ENCODE results near the gene DOCK2.
"Not testable (repeated sequence)": the region's sequence is repeated elsewhere in the genome, so short reads cannot be mapped to it uniquely, and the experiment has no call there.

Gene DOCK2

GRCh38 chr5:169913479-169913878 is 276.4 kb downstream of the DOCK2 start:
- no peak for DNase-seq

- no peak for DNase-seq
Observed at GRCh38 chr5:169914766-169915165, 277.7 kb downstream of the DOCK2 start.

GRCh38 chr5:169917500-169917899 is 280.4 kb downstream of the DOCK2 start:
- no peak for DNase-seq

- DNase-seq: no peak
Observed at GRCh38 chr5:169918228-169918627, 281.2 kb downstream of the DOCK2 start.

- DNase-seq: no peak
Observed at GRCh38 chr5:169920474-169920873, 283.4 kb downstream of the DOCK2 start.

- DNase-seq: no peak
Observed at GRCh38 chr5:169921384-169921783, 284.3 kb downstream of the DOCK2 start.

GRCh38 chr5:169921949-169922348 is 284.9 kb downstream of the DOCK2 start:
- no peak for DNase-seq

GRCh38 chr5:169922474-169922873 is 285.4 kb downstream of the DOCK2 start:
- no peak for DNase-seq

GRCh38 chr5:169923988-169924387 is 286.9 kb downstream of the DOCK2 start:
- DNase-seq: no peak

GRCh38 chr5:169933127-169933526 is 296.1 kb downstream of the DOCK2 start:
- DNase-seq: no peak

GRCh38 chr5:169933616-169934015 is 296.5 kb downstream of the DOCK2 start:
- DNase-seq: no peak

GRCh38 chr5:169934990-169935389 is 297.9 kb downstream of the DOCK2 start:
- no peak for DNase-seq

GRCh38 chr5:169935762-169936161 is 298.7 kb downstream of the DOCK2 start:
- no peak for DNase-seq

- DNase-seq: no peak
Observed at GRCh38 chr5:169938439-169938838, 301.4 kb downstream of the DOCK2 start.

- no peak for DNase-seq
Observed at GRCh38 chr5:169939731-169940130, 302.7 kb downstream of the DOCK2 start.

GRCh38 chr5:169941542-169941941 is 304.5 kb downstream of the DOCK2 start:
- DNase-seq: no peak

GRCh38 chr5:169942181-169942580 is 305.1 kb downstream of the DOCK2 start:
- DNase-seq: no peak

- no peak for DNase-seq
Observed at GRCh38 chr5:169943026-169943425, 306.0 kb downstream of the DOCK2 start.

- DNase-seq: no peak
Observed at GRCh38 chr5:169944115-169944514, 307.0 kb downstream of the DOCK2 start.

- no peak for DNase-seq
Observed at GRCh38 chr5:169944922-169945680, 308.0 kb downstream of the DOCK2 start.

GRCh38 chr5:169945831-169946261 is 308.8 kb downstream of the DOCK2 start:
- DNase-seq: no peak

GRCh38 chr5:169946743-169947295 is 309.7 kb downstream of the DOCK2 start:
- DNase-seq: no peak

- DNase-seq: no peak
Observed at GRCh38 chr5:169950333-169950732, 313.3 kb downstream of the DOCK2 start.

- not testable (repeated sequence) for DNase-seq
Observed at GRCh38 chr5:169953196-169953595, 316.1 kb downstream of the DOCK2 start.

- DNase-seq: no peak
Observed at GRCh38 chr5:169954786-169955185, 317.7 kb downstream of the DOCK2 start.

All from stimulated activated CD4-positive, alpha-beta T cell treated with anti-CD3 and anti-CD28 coated beads, Interleukin-12 subunit alpha, Interleukin-12 subunit beta, amount 100 ng/mL, for 4 hours (primary cell).